ENCODE measurements around the gene KRTAP10-8.

DNA sequence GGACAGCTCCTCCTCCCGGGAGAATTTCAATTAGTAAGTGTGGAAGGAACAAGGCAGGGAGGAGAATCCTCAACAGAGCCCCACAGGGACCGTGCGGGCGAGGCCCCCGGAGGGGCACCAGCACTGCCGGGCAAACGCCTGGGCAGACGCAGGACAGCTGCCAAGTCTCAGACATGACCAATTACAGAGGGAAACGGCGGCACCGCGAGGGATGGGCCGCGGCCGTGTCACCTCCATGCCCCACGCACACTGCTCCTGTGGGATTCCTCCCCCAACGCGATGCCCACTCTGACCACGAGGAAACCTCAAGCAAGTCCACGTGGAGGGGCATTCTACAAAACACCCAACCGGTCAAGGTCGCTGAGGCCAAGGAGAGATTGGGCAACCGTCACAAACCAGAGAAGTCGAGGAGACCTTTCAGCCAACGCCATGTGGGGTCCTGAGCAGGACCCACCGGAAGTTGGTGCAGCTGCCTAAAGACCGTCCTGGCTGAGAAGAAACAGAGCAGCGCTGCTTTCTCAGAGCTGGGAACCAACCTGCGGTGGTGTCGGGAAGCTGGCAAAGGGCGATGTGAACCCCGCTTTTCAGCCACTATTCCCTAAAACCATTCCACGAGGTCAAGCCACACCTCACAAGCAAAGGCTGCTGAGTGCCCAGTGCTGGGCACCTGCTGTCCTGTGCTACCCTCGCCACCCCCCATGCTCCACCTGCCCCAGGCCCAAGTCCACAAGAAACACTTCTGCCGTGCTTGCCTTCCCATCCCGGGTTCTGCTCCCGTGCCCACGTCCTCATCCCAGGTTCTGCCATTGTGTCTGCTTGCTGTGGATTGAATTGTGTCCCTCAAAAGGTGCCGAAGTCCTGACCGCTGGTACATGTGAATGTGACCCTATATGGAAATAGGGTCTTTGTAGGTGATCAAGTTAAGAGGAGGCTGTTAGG lies 39.8 kb upstream of the KRTAP10-8 start:
- TF ChIP-seq, protein P1, sequence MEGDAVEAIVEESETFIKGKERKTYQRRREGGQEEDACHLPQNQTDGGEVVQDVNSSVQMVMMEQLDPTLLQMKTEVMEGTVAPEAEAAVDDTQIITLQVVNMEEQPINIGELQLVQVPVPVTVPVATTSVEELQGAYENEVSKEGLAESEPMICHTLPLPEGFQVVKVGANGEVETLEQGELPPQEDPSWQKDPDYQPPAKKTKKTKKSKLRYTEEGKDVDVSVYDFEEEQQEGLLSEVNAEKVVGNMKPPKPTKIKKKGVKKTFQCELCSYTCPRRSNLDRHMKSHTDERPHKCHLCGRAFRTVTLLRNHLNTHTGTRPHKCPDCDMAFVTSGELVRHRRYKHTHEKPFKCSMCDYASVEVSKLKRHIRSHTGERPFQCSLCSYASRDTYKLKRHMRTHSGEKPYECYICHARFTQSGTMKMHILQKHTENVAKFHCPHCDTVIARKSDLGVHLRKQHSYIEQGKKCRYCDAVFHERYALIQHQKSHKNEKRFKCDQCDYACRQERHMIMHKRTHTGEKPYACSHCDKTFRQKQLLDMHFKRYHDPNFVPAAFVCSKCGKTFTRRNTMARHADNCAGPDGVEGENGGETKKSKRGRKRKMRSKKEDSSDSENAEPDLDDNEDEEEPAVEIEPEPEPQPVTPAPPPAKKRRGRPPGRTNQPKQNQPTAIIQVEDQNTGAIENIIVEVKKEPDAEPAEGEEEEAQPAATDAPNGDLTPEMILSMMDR (IDR thresholded peaks at IDR 0.05), result no peak
- no peak for TF ChIP-seq POLR2A (IDR thresholded peaks at IDR 0.05)
- no peak for TF ChIP-seq POLR2AphosphoS5 (IDR thresholded peaks at IDR 0.05)
